ENCODE results near the gene CDC73.
A peak's percentile ranks its signal among the peaks of the same experiment; 100 is the strongest.
"Not testable (repeated sequence)": the region's sequence is repeated elsewhere in the genome, so short reads cannot be mapped to it uniquely, and the experiment has no call there.

CDC73 gene

DNA sequence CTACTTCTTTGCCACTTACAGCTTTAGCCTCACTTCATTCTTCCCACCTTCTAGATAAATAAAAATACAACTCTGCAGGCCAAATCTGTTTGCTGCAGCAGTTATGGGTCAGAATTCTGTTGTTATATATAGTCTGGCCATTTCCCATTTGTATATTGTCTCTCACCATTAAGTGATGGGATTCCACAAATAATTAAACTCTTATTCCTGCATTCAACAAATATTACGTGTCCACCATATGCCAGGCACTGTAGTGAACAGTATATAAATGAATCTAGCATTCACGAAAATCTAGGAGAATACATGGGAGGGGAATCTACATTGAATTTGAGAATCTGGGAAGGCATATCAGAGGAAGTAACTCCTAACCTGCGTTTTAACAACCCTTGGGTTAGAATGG is 11.0 kb upstream of the CDC73 start:
- no peak for DNase-seq (ENCODE audit: extremely low spot score)
- TF ChIP-seq SP1 (IDR thresholded peaks at IDR 0.05): no peak
- TF ChIP-seq, protein P1, sequence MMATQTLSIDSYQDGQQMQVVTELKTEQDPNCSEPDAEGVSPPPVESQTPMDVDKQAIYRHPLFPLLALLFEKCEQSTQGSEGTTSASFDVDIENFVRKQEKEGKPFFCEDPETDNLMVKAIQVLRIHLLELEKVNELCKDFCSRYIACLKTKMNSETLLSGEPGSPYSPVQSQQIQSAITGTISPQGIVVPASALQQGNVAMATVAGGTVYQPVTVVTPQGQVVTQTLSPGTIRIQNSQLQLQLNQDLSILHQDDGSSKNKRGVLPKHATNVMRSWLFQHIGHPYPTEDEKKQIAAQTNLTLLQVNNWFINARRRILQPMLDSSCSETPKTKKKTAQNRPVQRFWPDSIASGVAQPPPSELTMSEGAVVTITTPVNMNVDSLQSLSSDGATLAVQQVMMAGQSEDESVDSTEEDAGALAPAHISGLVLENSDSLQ (IDR thresholded peaks at IDR 0.05): no peak
- no peak for TF ChIP-seq SUZ12 (IDR thresholded peaks at IDR 0.05)
- no peak for TF ChIP-seq L3MBTL2 (conservative IDR thresholded peaks at IDR 0.05)
- TF ChIP-seq FOXA1 (IDR thresholded peaks at IDR 0.05): no peak
- no peak for TF ChIP-seq FOXM1 (IDR thresholded peaks at IDR 0.05; ENCODE audit: borderline replicate concordance)
- no peak for TF ChIP-seq ELF4 (IDR thresholded peaks at IDR 0.05)
- no peak for TF ChIP-seq FOXK2 (IDR thresholded peaks at IDR 0.05)
- no peak for TF ChIP-seq LEF1 (IDR thresholded peaks at IDR 0.05; ENCODE audit: borderline replicate concordance)
- ChIA-PET POLR2A (interaction anchor here (0.9 to 2.7 kb wide), 2 partner anchors 11 kb away, joined by 3 to 13 read pairs; partner anchors contain the start of gene CDC73), CTCF (interaction anchor here (0.5 kb wide), 1 partner anchor 16 kb away, joined by 3 read pairs; no protein-coding TSS in a partner anchor)

DNA sequence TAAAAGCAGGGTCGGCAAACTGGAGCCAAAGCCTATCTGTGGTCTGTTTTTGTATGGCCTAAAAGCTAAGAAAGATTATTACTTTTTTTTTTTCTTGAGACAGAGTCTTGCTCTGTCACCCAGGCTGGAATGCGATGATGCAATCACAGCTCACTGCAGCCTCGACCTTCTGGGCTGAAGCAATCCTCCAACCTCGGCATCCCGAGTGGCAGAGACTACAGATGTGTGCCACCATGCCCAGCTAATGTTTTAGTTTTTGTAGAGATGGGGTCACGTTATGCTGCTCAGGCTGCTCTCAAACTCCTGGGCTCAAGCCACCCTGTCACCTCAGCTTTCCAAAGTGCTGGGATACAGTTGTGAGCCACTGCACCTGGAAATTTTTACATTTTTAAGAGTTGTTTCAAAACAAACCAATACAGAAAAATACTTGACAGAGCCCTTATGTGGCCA is 10.2 kb upstream of the CDC73 start:
- no peak for TF ChIP-seq L3MBTL2 (conservative IDR thresholded peaks at IDR 0.05)
- TF ChIP-seq ZNF384 (IDR thresholded peaks at IDR 0.05): peak; percentile 80
- CTCF ChIA-PET: interaction anchor here (0.5 kb wide), 1 partner anchor 16 kb away, joined by 3 read pairs; no protein-coding TSS in a partner anchor
- no peak for DNase-seq (ENCODE audit: extremely low spot score)
- POLR2A ChIA-PET: interaction anchor here (0.7 to 2.7 kb wide), 5 partner anchors 8 to 301 kb away, joined by 3 to 13 read pairs (median 5); partner anchors contain the start of genes CDC73 and UCHL5

DNA sequence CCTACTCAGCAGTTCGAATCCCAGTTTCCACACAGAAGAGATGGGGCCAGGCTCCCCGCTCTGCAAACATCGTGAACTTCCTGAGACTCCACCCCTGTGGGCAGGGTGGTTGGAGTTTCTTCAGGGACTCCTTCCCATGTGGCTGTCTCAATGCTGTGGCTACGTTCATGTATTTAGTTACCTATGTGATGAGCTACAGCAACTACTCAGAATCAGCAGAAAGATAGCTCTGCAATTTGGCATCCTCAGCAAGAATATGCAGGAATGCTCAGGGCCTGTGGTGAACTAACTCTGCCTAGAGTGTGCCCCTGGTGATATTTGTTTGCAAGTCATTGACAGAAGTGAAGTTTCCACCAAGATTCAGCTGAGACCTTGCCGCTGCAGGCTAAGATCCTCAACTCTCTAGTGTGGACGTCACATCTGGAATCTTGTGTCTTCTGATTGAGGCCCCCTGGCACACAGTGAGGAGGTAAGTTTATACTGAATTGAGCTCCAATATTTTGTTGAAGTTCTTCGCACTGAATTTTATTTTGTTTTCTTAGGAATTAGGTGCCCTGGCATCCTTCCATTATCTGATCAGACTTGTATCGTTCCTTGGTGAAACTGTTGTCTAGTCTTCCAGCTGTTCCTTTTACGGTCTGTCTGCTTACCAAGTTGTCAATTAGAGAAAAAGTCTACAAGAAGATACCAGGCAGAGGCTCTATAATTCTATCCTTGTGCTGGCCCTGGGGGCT is 8.4 kb upstream of the CDC73 start:
- DNase-seq (ENCODE audit: extremely low spot score): no peak
- POLR2A ChIA-PET: interaction anchor here (0.8 to 2.7 kb wide), 4 partner anchors 8 to 56 kb away, joined by 3 to 13 read pairs (median 7); partner anchors contain the start of genes CDC73, GLRX2, RO60 and UCHL5
- no peak for TF ChIP-seq HDGF (IDR thresholded peaks at IDR 0.05; ENCODE audit: borderline replicate concordance)
- TF ChIP-seq, protein P1 (IDR thresholded peaks at IDR 0.05): no peak
- TF ChIP-seq ZNF384 (IDR thresholded peaks at IDR 0.05): no peak
- no peak for TF ChIP-seq SP1 (IDR thresholded peaks at IDR 0.05)
- CTCF ChIA-PET: no interaction called here

DNA sequence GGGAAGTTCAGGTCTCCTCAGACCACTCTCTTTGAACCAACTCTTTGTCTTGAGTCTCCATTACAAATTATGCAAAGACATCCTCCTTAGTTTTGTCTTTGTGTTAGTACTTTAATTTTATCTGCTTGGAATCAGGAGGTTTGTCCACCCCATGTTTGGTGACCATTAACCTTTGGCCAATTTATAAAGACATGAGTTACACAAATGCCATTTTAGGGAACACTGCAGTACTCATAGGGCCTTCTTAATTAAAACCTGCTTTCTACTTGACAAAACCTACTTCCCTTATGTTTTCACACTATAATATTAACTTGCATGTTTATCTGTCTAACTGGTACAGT is 7.9 kb upstream of the CDC73 start:
- POLR2A ChIA-PET: interaction anchor here (1.1 to 1.9 kb wide), 2 partner anchors 9 to 56 kb away, joined by 5 to 9 read pairs; partner anchors contain the start of gene GLRX2
- CTCF ChIA-PET: no interaction called here
- no peak for DNase-seq (ENCODE audit: extremely low spot score)
- TF ChIP-seq L3MBTL2 (conservative IDR thresholded peaks at IDR 0.05): no peak
- TF ChIP-seq SP1 (IDR thresholded peaks at IDR 0.05): no peak
- TF ChIP-seq FOXA1 (IDR thresholded peaks at IDR 0.05): no peak
- TF ChIP-seq LEF1 (IDR thresholded peaks at IDR 0.05; ENCODE audit: borderline replicate concordance): no peak
- TF ChIP-seq, protein P1 (IDR thresholded peaks at IDR 0.05): no peak
- no peak for TF ChIP-seq NFRKB (IDR thresholded peaks at IDR 0.05)
- no peak for TF ChIP-seq HDGF (IDR thresholded peaks at IDR 0.05; ENCODE audit: borderline replicate concordance)
- TF ChIP-seq BHLHE40 (IDR thresholded peaks at IDR 0.05; ENCODE audit: borderline replicate concordance): no peak
- no peak for TF ChIP-seq ZNF384 (IDR thresholded peaks at IDR 0.05)

DNA sequence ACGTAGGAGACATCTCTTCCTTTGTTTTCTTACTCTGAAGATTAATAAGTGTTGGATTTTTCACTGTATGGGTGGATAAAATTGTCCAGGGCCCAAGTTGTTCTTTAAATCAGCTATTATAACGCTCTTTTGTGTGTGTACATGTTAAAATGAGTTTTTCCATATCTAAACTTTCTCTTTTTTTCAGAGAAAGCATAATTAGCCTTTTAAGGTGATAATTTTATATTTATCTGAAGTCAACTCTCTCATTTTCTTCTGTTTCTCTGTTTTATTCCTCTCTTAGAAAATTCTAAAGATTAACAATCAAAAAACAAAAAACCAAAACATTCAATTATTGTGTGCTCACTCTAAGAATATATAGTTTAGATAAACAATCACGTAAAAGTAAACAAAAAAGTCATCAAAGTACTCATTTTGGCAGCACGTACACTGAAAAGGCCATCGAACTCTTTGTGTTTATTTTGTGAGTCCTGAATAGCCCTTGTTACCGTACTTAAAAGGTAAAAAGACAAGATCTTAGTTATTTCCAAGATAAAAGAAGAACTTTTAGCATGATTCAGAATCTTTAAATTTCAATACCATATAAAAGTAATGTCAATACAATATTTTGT is 7.2 kb upstream of the CDC73 start:
- POLR2A ChIA-PET: interaction anchor here (1.9 kb wide), 1 partner anchor 9 kb away, joined by 9 read pairs; the partner anchor contains the start of gene GLRX2
- no peak for TF ChIP-seq ARNT (IDR thresholded peaks at IDR 0.05)
- TF ChIP-seq FOXK2 (IDR thresholded peaks at IDR 0.05): no peak
- no peak for TF ChIP-seq BHLHE40 (IDR thresholded peaks at IDR 0.05; ENCODE audit: borderline replicate concordance)
- no peak for TF ChIP-seq NFRKB (IDR thresholded peaks at IDR 0.05)
- no peak for TF ChIP-seq CTBP1 (IDR thresholded peaks at IDR 0.05; ENCODE audit: borderline replicate concordance)
- no peak for TF ChIP-seq HDGF (IDR thresholded peaks at IDR 0.05; ENCODE audit: borderline replicate concordance)
- TF ChIP-seq TARDBP (IDR thresholded peaks at IDR 0.05): no peak
- no peak for TF ChIP-seq FOXA1 (IDR thresholded peaks at IDR 0.05)
- CTCF ChIA-PET: no interaction called here
- no peak for DNase-seq (ENCODE audit: extremely low spot score)

DNA sequence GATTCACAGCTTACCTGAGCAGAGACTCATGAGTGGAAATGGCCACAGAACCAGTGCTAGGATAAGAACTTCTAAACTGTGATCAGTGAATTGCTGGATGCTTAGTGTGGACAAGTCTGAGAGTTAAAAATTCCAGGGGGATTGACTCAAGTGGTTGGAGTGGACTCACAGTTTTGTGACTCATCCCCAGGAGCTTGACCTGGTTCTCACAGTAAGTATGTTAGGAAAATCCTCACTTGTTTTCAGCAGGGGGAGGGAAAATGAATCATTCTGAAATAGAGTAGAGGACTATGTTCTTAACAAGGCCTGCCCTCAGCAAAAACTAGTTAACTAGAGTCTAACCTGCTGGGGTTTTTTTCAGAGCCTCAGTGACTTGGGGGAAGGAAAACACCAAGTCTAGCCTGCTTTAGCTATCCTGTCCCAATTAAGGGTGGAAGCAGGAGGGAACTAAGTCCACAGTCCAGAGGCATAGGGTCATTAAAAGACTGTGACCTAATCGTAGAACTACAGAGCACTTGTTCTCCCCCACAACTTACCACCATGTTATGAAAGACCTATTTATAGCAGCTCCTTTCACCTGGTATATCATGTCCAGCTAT is 6.1 kb upstream of the CDC73 start:
- ChIA-PET POLR2A (interaction anchor here (1.0 to 1.2 kb wide), 2 partner anchors 11 to 57 kb away, joined by 3 to 7 read pairs; partner anchors contain the start of gene GLRX2), CTCF (no interaction called here)
- peak; percentile 18 for DNase-seq (ENCODE audit: extremely low spot score)
- TF ChIP-seq FOXM1 (IDR thresholded peaks at IDR 0.05; ENCODE audit: borderline replicate concordance) (no peak), SUZ12 (IDR thresholded peaks at IDR 0.05) (no peak), ZNF384 (IDR thresholded peaks at IDR 0.05) (no peak), LEF1 (IDR thresholded peaks at IDR 0.05; ENCODE audit: borderline replicate concordance) (no peak), NFRKB (IDR thresholded peaks at IDR 0.05) (no peak), ELF4 (IDR thresholded peaks at IDR 0.05) (no peak), L3MBTL2 (conservative IDR thresholded peaks at IDR 0.05) (no peak), HDGF (IDR thresholded peaks at IDR 0.05; ENCODE audit: borderline replicate concordance) (no peak), ARNT (IDR thresholded peaks at IDR 0.05) (no peak), TARDBP (IDR thresholded peaks at IDR 0.05) (no peak)

DNA sequence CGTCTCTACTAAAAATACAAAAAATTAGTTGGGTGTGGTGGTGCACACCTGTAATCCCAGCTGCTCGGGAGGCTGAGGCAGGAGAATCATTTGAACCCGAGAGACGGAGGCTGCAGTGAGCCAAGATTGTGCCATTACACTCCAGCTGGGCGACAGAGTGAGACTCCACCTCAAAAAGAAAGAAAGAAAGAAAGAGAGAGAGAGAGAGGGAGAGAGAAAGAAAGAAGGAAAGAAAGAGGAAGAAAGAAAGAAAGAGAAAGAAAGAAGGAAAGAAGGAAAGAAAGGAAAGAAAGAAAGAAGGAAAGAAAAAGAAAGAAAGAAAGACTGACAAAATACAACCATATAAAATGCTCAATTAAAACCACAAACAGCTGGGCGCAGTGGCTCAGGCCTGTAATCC is 4.7 kb upstream of the CDC73 start:
- ChIA-PET POLR2A (interaction anchor here (1.0 kb wide), 1 partner anchor 12 kb away, joined by 3 read pairs; the partner anchor contains the start of gene GLRX2), CTCF (interaction anchor here (0.8 kb wide), 1 partner anchor 65 kb away, joined by 3 read pairs; no protein-coding TSS in a partner anchor)
- DNase-seq (ENCODE audit: extremely low spot score): not testable (repeated sequence)

All from HEK293T (cell line).